HEK293 (cell line): ENCODE measurements around the gene PARP15.
A peak's percentile ranks its signal among the peaks of the same experiment; 100 is the strongest.
"Not testable (repeated sequence)": the region's sequence is repeated elsewhere in the genome, so short reads cannot be mapped to it uniquely, and the experiment has no call there.

ENCODE experiments used
- CTCF ChIA-PET: fragments of 350-600 bp; formaldehyde crosslinking; extraction: SDS; loops from one replicate; lab custom pipeline; 2021; ENCODE audit warnings: antibody characterized with exemption; lab: Yijun Ruan, JAX
- POLR2A ChIA-PET: fragments of 300-600 bp; formaldehyde crosslinking; extraction: SDS; loops from one replicate; lab custom pipeline; 2020; ENCODE audit warnings: antibody characterized with exemption, inconsistent platforms; lab: Yijun Ruan, JAX
- H3K27ac ChIP-seq: fragments of 200-500 bp; sonication (Bioruptor generic); 2 replicates; pipeline ENCODE4 v1.5.1; 2014; ENCODE audit warnings: low read depth, low read length, control low read depth, inconsistent platforms; ENCODE audit errors: extremely low read depth
- H3K36me3 ChIP-seq, 2 experiments: fragments of 200-500 bp in 1 of 2; sonication (Bioruptor generic) in 1 of 2; 1 replicate in 1 of 2; 2 replicates in 1 of 2; pipeline ENCODE4 v1.5.1; 2014 to 2017; ENCODE audit warnings: inconsistent platforms in 2 of 2, low read length in 2 of 2; ENCODE audit not compliant: control insufficient read depth in 2 of 2, insufficient read depth in 1 of 2
- H3K4me1 ChIP-seq: fragments of 200-500 bp; sonication (Bioruptor generic); 2 replicates; pipeline ENCODE4 v1.5.1; 2014; ENCODE audit warnings: mild to moderate bottlenecking, low read length, inconsistent platforms; ENCODE audit not compliant: control insufficient read depth, insufficient read depth
- H3K4me3 ChIP-seq: 2 replicates; pipeline ENCODE4 v1.5.1; 2011; ENCODE audit warnings: low read depth, mild to moderate bottlenecking, control low read depth, low read length, moderate library complexity
- H3K9me3 ChIP-seq: fragments of 200-500 bp; sonication (Bioruptor generic); 2 replicates; pipeline ENCODE4 v1.5.1; 2014; ENCODE audit warnings: low read depth, low read length, inconsistent platforms; ENCODE audit not compliant: control insufficient read depth, insufficient read depth
- SCRT2 ChIP-seq: fragments of 450-650 bp; formaldehyde crosslinking; IDR thresholded peaks from 2 replicates; pipeline ENCODE4 v1.5.1; 2016; ENCODE audit warnings: missing biosample characterization, missing genetic modification characterization
- ZBTB1 ChIP-seq: fragments of 450-650 bp; formaldehyde crosslinking; IDR thresholded peaks from 2 replicates; pipeline ENCODE4 v1.5.1; 2016; ENCODE audit warnings: missing biosample characterization, missing genetic modification characterization
- ZNF16 ChIP-seq: fragments of 450-650 bp; formaldehyde crosslinking; IDR thresholded peaks from 2 replicates; pipeline ENCODE4 v1.5.1; 2016; ENCODE audit warnings: low read depth, missing biosample characterization, missing genetic modification characterization
- ZNF175 ChIP-seq: fragments of 450-650 bp; formaldehyde crosslinking; IDR thresholded peaks from 2 replicates; pipeline ENCODE4 v1.5.1; 2016; ENCODE audit warnings: missing biosample characterization, missing genetic modification characterization
- ZNF239 ChIP-seq: fragments of 450-650 bp; formaldehyde crosslinking; IDR thresholded peaks from 2 replicates; pipeline ENCODE4 v1.5.1; 2016; ENCODE audit warnings: missing biosample characterization, missing genetic modification characterization
- ZNF24 ChIP-seq: fragments of 450-650 bp; formaldehyde crosslinking; IDR thresholded peaks from 2 replicates; pipeline ENCODE4 v1.5.1; 2016; ENCODE audit warnings: missing biosample characterization, missing genetic modification characterization
- ZNF510 ChIP-seq: fragments of 450-650 bp; formaldehyde crosslinking; IDR thresholded peaks from 2 replicates; pipeline ENCODE4 v1.5.1; 2018; ENCODE audit warnings: mild to moderate bottlenecking, missing genetic modification characterization, missing biosample characterization; ENCODE audit not compliant: insufficient replicate concordance
- ZNF558 ChIP-seq: fragments of 450-650 bp; formaldehyde crosslinking; IDR thresholded peaks from 2 replicates; pipeline ENCODE4 v1.5.1; 2016; ENCODE audit warnings: missing biosample characterization, missing genetic modification characterization
- ZNF560 ChIP-seq: fragments of 450-650 bp; formaldehyde crosslinking; IDR thresholded peaks from 2 replicates; pipeline ENCODE4 v1.5.1; 2017; ENCODE audit warnings: missing biosample characterization, missing genetic modification characterization, borderline replicate concordance
- ZNF621 ChIP-seq: fragments of 450-650 bp; formaldehyde crosslinking; IDR thresholded peaks from 2 replicates; pipeline ENCODE4 v1.5.1; 2017; ENCODE audit warnings: missing biosample characterization, missing genetic modification characterization
- ZNF623 ChIP-seq: fragments of 450-650 bp; formaldehyde crosslinking; IDR thresholded peaks from 2 replicates; pipeline ENCODE4 v1.5.1; 2016; ENCODE audit warnings: missing biosample characterization, missing genetic modification characterization
- TF ChIP-seq, protein P1 (sequence below): fragments of 450-650 bp; formaldehyde crosslinking; IDR thresholded peaks from 2 replicates; pipeline ENCODE4 v1.5.1; 2017; ENCODE audit warnings: missing biosample characterization, missing genetic modification characterization
- TF ChIP-seq, protein P2 (sequence below): fragments of 450-650 bp; formaldehyde crosslinking; IDR thresholded peaks from 2 replicates; pipeline ENCODE4 v1.5.1; 2016; ENCODE audit warnings: missing biosample characterization, missing genetic modification characterization

The PARP15 gene

DNA sequence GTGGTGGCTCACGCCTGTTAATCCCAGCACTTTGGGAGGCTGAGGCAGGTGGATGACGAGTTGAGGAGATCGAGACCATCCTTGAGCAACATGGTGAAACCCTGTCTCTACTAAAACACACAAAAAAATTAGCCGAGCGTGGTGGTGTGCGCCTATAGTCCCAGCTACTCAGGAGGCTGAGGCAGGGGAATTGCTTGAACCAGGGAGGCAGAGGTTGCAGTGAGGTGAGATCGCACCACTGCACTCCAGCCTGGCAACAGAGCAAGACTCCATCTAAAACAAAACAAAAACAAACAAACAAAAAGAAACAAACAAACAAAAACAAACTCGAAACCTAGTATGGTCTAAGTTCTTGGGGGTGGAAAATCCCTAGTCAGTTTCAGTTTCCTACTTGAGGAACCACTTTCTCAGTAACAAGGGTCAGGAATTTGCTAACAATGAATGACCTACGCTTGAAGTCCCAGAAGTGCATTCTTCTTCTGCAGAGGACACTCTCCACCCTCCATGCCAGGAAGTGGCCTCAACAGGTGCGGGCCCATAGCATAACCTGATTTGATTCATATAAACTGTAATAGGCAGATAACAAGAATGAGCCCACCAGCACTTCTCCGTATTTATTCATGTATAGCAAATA is 105.4 kb downstream of the PARP15 start:
- H3K4me1 ChIP-seq, H3K9me3 ChIP-seq, CTCF ChIA-PET, H3K36me3 ChIP-seq, POLR2A ChIA-PET, H3K4me3 ChIP-seq, H3K27ac ChIP-seq: not testable (repeated sequence)
- TF ChIP-seq SCRT2 (tag by site-specific recombination): peak; percentile 27; the same call in 1 of the 2 replicates

DNA sequence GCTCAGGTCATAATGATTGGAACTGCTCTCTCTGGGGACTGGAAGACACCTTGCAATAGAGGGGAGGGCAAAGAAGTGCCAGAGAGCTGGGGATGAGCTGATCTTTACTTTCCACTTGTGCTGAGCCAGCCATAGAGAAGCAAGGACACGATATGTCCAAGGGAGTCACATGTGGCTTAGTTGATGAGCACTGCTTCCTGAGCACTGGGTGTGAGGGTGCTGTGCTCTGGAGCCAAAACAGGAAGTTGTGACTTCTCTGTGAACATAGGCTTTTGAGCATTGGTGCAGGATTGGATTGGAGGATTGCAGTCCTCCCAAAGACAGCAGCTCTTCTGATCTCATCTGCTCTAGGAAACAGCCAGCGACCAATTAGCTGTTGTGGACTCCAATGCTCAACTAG is 109.8 kb downstream of the PARP15 start:
- POLR2A ChIA-PET: no interaction called here
- Histone ChIP-seq H3K36me3 (no peaks in the 10 kb centered on the region; a peak in 2 of 3 replicates), H3K4me1 (no peaks in the 10 kb centered on the region), H3K4me3 (no peak overlapping the region), H3K27ac (no peak overlapping the region), H3K9me3 (no peaks in the 10 kb centered on the region)
- CTCF ChIA-PET: interaction anchor here (0.6 to 1.9 kb wide), 3 partner anchors 8 to 639 kb away, joined by 3 to 5 read pairs (median 3); no protein-coding TSS in a partner anchor
- TF ChIP-seq, protein P1, sequence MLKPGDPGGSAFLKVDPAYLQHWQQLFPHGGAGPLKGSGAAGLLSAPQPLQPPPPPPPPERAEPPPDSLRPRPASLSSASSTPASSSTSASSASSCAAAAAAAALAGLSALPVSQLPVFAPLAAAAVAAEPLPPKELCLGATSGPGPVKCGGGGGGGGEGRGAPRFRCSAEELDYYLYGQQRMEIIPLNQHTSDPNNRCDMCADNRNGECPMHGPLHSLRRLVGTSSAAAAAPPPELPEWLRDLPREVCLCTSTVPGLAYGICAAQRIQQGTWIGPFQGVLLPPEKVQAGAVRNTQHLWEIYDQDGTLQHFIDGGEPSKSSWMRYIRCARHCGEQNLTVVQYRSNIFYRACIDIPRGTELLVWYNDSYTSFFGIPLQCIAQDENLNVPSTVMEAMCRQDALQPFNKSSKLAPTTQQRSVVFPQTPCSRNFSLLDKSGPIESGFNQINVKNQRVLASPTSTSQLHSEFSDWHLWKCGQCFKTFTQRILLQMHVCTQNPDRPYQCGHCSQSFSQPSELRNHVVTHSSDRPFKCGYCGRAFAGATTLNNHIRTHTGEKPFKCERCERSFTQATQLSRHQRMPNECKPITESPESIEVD (tag by site-specific recombination): no peak
- TF ChIP-seq ZNF16 (no peak), ZNF558 (no peak), ZNF510 (tag by site-specific recombination) (no peak), ZNF560 (tag by site-specific recombination) (no peak), ZNF623 (tag by site-specific recombination) (no peak), ZBTB1 (tag by site-specific recombination) (no peak), ZNF239 (tag by site-specific recombination) (no peak), ZNF621 (tag by site-specific recombination) (no peak), ZNF175 (tag by site-specific recombination) (no peak), ZNF24 (no peak)
- TF ChIP-seq, protein P2, sequence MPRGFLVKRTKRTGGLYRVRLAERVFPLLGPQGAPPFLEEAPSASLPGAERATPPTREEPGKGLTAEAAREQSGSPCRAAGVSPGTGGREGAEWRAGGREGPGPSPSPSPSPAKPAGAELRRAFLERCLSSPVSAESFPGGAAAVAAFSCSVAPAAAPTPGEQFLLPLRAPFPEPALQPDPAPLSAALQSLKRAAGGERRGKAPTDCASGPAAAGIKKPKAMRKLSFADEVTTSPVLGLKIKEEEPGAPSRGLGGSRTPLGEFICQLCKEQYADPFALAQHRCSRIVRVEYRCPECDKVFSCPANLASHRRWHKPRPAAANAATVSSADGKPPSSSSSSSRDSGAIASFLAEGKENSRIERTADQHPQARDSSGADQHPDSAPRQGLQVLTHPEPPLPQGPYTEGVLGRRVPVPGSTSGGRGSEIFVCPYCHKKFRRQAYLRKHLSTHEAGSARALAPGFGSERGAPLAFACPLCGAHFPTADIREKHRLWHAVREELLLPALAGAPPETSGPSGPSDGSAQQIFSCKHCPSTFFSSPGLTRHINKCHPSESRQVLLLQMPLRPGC (tag by site-specific recombination): no peak
